ENCODE measurements around the gene SLC24A4.

DNA sequence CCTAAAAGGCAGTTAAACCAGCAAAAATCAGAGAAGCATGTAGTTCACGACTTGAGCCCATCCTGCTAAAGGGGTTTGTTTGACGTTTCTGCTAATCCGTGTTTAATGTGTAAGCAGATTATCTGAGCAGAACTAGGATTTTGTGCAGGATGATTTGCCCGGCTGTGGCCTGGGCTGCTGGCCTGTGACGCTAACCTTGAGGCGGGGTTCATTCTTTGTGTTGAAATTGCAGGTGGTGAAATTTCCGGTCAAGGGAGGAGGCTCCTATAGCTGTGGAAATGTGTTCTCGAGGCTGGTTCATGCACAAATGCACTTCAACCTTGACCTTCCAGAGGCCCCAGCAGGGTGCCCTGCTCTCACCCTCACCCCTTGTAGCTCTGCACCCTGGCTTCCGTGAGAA lies 63.7 kb downstream of the SLC24A4 start:
- TF ChIP-seq CTCF (IDR thresholded peaks at IDR 0.05) (no peak), POLR2A (IDR thresholded peaks at IDR 0.05) (no peak)

Measured in breast epithelium (tissue), 3 donors.